ENCODE measurements around the gene DEDD. TPM values are rescaled to one million over a fixed set of nuclear protein-coding genes. Genes with fewer than 3 reads are reported as not detected.

Gene DEDD
- total RNA-seq, 4 donors from 2014 or later = 24.4 to 47.0 (median 36.6) TPM

DNA sequence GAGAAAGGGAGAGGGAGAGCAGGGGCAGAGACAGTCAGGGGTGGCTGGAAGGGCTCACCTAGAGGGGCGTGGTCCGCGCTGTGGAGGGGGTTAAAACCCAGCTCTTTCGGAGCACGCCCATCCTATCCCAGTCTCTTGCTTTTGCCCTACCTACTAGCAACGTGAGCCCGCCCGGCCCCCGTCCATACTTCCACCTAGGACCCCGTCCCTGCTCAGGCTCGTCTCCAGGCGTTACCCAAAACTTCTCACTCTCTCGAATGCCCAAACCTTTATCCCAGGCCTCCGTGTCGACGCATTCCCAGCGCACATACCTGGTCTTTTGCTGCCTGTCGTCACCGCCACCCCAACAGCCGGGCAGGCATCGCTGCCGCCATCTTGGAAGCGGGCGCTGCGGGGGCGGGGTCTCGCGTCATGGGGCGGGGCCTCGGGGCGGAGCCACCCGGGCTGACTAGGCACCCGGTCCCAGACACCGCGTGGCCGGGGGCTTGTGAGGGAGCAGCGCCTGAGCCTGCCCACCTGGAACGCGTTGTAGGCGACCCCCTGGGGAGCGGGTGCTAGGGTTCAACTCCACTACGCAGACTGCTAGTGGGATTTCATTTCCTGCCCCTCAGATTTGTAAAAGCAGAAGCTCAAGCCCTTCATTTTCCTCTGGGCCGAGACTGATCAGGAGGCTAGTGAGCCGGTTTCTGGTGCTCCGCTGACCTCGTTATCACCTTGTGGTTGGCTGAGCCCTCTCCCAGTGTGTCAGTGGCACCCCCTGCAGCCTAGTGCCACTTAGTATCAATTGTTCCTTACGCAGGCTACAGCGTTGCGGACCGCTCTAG lies 44.9 kb upstream of the DEDD start, which contains the start of gene B4GALT3:
B4GALT3 (minus strand) TSS at position 396 of the 824 bp plus-strand sequence. CDS start 1,447 bp downstream, outside the sequence.
- TF ChIP-seq POLR2AphosphoS5 (IDR thresholded peaks at IDR 0.05) (peak in 2 of 3 donors; percentile 46 to 69), POLR2A (IDR thresholded peaks at IDR 0.05) (peak in 1 of 2 donors; percentile 81), EP300 (IDR thresholded peaks at IDR 0.05) (no peak)
- peak; percentile 94 for DNase-seq (ENCODE audit: low spot score in 2 of 2)
- peak within 1 kb of the TSS; percentile 71 for H3K4me3 ChIP-seq
- H3K36me3 ChIP-seq = peaks cover 33% of the 10 kb centered on the region
- H3K9me3 ChIP-seq = no peaks in the 10 kb centered on the region
- WGBS = 6% methylated on average over 28 of the region's 50 CpGs
- H3K27ac ChIP-seq = peak within 1 kb of the TSS; percentile 86
- peaks cover 52% of the 10 kb centered on the region for H3K4me1 ChIP-seq
- H3K27me3 ChIP-seq = no peaks in the 10 kb centered on the region

DNA sequence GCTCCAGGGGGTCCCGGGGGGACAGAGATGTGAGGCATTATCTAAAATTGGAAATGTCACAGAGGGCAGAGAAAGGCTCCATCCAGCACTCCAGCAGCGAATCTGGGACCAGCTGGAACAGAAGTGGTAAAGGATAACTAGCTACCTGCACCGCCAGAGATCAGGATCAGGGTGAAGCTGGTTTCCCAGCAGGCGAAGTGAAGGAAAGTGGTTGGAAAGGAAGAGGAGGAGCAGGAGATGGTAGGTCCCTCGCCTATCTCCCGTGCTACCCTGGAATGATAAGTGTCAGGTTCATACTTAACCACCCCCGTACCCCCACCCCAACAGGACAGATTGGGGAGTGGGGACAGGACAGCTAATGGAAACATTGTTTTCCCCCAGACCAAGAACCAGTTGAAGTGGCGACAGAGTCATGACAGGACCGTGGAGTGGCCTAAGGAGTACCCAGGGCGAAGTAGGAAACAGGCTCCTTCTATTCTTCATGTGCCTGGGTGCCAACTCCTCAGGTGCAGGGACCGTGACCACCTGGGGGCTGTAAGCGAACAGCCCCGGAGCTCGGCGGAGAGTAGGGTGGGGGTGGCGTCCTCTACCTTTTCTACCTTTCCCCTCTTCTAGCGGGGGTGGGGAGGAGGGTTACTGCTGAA lies 44.1 kb upstream of the DEDD start:
- peaks cover 41% of the 10 kb centered on the region for H3K36me3 ChIP-seq
- H3K27me3 ChIP-seq = no peaks in the 10 kb centered on the region
- TF ChIP-seq POLR2A (IDR thresholded peaks at IDR 0.05) (no peak), POLR2AphosphoS5 (IDR thresholded peaks at IDR 0.05) (no peak), EP300 (IDR thresholded peaks at IDR 0.05) (no peak)
- TF ChIP-seq, protein P1, sequence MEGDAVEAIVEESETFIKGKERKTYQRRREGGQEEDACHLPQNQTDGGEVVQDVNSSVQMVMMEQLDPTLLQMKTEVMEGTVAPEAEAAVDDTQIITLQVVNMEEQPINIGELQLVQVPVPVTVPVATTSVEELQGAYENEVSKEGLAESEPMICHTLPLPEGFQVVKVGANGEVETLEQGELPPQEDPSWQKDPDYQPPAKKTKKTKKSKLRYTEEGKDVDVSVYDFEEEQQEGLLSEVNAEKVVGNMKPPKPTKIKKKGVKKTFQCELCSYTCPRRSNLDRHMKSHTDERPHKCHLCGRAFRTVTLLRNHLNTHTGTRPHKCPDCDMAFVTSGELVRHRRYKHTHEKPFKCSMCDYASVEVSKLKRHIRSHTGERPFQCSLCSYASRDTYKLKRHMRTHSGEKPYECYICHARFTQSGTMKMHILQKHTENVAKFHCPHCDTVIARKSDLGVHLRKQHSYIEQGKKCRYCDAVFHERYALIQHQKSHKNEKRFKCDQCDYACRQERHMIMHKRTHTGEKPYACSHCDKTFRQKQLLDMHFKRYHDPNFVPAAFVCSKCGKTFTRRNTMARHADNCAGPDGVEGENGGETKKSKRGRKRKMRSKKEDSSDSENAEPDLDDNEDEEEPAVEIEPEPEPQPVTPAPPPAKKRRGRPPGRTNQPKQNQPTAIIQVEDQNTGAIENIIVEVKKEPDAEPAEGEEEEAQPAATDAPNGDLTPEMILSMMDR (IDR thresholded peaks at IDR 0.05) = no peak
- peak overlapping the region; percentile 86 for H3K27ac ChIP-seq
- H3K9me3 ChIP-seq = no peaks in the 10 kb centered on the region
- DNase-seq (ENCODE audit: low spot score in 2 of 2) = no peak
- peak overlapping the region; percentile 71 for H3K4me3 ChIP-seq
- peaks cover 51% of the 10 kb centered on the region for H3K4me1 ChIP-seq
- WGBS = 10% methylated on average over 17 of the region's 17 CpGs

DNA sequence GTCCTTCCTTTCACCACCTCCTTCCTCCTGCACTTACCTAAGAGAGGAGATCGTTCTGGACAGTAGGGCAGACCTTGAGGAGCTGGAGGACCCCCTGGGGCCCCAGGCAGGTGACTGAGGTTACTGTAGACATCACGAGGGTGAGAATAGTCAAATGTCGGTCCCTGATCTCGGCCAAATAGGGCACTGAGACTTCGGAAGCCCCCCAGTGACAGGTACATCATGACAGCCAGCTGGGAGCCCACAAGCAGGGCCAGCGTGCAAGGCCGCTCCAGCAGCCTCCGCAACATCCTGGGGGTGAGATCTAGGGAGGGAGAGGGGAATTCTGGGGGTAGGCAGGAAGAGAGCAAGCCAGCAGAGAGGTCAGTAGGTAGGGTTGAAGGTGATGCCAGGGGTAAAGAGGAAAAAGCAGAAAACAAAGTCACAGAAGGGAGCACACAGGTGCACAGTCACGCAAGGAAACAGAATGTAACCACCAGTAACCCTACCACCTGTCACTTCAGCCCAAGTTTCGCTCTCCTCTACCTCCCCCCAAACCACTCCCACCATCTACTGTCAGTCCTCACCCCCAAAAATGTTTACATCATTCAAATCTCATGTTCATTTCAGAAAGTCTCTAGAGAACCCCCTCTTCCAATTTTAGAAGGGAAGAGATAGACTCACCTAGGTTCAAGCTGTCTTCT lies 43.4 kb upstream of the DEDD start:
- Histone ChIP-seq H3K9me3 (no peaks in the 10 kb centered on the region), H3K27me3 (no peaks in the 10 kb centered on the region), H3K36me3 (peaks cover 47% of the 10 kb centered on the region), H3K4me3 (peak overlapping the region; percentile 71), H3K4me1 (peaks cover 51% of the 10 kb centered on the region), H3K27ac (no peak overlapping the region)
- no peak for DNase-seq (ENCODE audit: low spot score in 2 of 2)
- TF ChIP-seq, protein P1 (IDR thresholded peaks at IDR 0.05) = no peak
- TF ChIP-seq POLR2AphosphoS5 (IDR thresholded peaks at IDR 0.05) (no peak), POLR2A (IDR thresholded peaks at IDR 0.05) (no peak), EP300 (IDR thresholded peaks at IDR 0.05) (no peak)
- WGBS = 83% methylated on average over 10 of the region's 10 CpGs

DNA sequence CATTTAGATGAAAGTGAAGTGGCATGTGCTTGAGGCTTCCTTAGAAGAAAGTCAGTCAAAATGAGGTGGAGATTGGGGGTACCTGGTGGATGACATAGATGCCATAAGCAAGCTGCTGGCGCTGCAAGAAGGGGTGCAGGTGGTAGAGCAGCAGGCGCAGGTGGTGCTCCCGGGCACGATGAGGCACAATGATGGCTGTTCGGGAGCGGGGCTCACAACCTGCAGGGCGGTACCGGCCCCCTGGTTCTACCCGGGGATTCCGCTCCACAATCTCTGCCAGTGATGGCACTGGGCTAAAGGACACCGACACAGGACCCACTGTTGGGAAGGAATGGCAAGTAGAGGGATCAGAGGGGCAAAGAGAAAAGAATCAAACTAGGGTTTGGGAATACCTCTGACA lies 42.4 kb upstream of the DEDD start:
- DNase-seq (ENCODE audit: low spot score in 2 of 2) = no peak
- Histone ChIP-seq H3K9me3 (no peaks in the 10 kb centered on the region), H3K36me3 (peaks cover 55% of the 10 kb centered on the region), H3K4me1 (peaks cover 51% of the 10 kb centered on the region), H3K27me3 (no peaks in the 10 kb centered on the region), H3K27ac (no peak overlapping the region), H3K4me3 (no peak overlapping the region)
- TF ChIP-seq POLR2AphosphoS5 (IDR thresholded peaks at IDR 0.05) (no peak), POLR2A (IDR thresholded peaks at IDR 0.05) (no peak), EP300 (IDR thresholded peaks at IDR 0.05) (no peak)
- TF ChIP-seq, protein P1 (IDR thresholded peaks at IDR 0.05) = no peak
- WGBS = 92% methylated on average over 11 of the region's 11 CpGs

DNA sequence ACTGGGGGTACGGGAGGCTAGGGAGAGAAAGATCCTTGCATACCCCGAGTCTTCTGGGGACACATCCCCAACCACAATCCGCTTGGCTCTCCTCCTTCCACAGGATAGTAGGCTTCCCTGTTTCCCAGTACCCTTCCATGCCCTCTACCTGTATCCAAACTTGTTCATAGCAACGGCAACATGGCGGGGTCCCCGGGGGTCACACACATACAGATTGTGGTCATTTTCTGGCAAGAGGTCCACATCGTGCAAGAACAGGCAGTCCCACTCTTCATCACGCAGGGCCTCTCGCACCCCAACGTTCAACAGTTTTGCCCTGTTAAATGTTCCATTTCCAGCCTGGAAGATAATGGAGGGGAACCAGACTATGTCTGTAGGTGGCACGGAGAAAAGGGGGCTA lies 41.2 kb upstream of the DEDD start:
- 92% methylated on average over 11 of the region's 11 CpGs for WGBS
- Histone ChIP-seq H3K4me3 (no peak overlapping the region), H3K36me3 (peaks cover 67% of the 10 kb centered on the region), H3K27ac (peak overlapping the region; percentile 54), H3K9me3 (no peaks in the 10 kb centered on the region), H3K27me3 (no peaks in the 10 kb centered on the region), H3K4me1 (peaks cover 51% of the 10 kb centered on the region)
- DNase-seq (ENCODE audit: low spot score in 2 of 2) = no peak
- TF ChIP-seq POLR2AphosphoS5 (IDR thresholded peaks at IDR 0.05) (no peak), EP300 (IDR thresholded peaks at IDR 0.05) (no peak), POLR2A (IDR thresholded peaks at IDR 0.05) (no peak)
- TF ChIP-seq, protein P1 (IDR thresholded peaks at IDR 0.05) = no peak

Measured in suprapubic skin (tissue), 4 donors.